HS-5 (cell line): ENCODE measurements around the gene GRM5.

ENCODE experiments used
- DNase-seq: peaks from one replicate; pipeline ENCODE4 v3.0.0-alpha.2; 2012; ENCODE audit warnings: low read depth

The GRM5 gene

DNA sequence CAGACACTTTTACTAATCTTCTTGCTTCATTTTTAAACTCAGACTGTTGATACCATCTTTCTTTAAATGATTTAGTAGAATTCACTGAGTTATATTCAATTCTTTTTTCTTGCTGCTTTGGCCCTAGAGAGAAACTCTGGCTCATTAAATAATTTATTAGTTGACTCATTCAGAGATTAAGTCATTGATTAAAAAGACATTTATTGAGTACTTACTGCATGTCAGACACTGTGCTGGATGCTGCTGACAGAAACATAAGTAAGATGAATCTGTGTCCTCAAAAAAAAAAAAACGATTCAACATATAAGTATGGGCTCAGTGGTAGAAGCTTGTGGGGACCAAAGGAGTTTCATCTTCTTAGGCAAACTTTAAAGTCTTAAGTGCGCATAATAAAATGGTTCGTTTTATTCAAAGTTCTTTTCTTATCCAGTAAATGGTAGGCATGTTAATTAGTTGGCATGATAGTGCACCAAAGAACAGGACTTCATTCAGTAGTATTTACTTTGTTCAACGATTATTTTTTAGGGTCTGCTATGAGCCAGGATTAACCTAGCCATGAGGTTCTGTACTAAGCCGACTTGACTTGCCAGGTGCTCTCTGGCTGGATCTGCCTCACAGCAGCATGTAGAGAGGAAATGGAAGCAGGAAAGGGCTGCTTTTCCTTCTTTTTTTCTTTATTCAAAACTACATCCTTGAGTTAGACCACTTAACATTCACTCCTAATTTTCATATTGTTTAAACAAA is 447.3 kb downstream of the GRM5 start:
- no peak for DNase-seq

DNA sequence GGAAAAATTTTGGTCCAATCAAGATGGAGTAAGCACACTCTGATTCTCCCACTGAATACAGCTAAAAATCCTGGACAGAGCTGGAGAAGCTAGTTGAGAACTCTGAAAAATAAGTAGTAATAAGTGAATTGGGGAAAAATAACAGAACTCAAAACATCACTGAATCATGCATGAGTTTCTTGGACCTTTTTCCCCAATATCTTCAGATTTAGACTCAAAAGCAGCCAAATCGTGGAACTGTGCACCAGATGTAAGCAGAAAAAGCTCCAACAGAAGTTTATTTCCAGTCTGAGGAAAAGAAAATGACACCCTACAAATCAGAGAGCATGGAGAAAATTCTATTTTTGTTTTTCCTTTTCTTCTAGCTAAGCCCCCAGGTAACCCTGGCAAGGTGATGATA is 448.6 kb downstream of the GRM5 start:
- no peak for DNase-seq

DNA sequence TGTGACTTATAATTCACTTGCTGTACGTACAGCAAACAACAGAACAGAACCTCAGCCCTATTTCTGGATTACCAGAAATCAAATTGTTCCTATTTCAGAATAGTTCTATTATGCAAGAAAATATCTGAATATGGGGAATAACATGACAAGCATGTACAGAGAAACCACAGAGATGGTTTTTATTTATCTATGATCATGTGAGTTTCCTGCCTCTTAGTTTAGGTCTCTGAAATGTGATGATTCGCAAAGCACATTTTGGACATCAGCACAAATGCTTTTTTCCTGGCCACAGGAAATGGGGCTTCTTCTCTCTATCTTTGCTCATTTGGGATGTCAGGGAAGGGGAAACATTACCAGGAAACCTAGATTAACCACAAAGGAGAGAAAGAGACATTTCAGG is 461.5 kb downstream of the GRM5 start:
- peak; percentile 58 for DNase-seq

- no peak for DNase-seq
These were observed 462.5 kb downstream of the GRM5 start for GRCh38 chr11:88603091-88603867.

DNA sequence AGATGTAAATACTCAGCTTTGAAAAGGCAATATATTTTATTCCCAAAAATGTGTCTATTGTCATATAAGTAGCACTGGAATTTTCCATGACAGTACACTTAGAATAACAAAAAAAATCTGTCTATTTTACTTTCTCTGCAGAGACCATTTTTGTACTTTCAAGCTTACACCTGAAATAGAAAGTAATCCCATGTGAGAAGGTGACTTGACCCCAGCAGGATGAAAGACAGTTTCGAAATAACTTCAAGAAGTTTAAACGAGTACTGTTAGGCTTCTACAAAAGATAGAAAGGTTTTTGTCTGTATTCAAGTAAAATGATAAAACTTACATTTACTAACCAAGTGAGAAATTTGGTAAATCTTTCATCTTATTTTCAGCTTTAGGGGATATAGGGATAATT is 468.4 kb downstream of the GRM5 start:
- no peak for DNase-seq

DNA sequence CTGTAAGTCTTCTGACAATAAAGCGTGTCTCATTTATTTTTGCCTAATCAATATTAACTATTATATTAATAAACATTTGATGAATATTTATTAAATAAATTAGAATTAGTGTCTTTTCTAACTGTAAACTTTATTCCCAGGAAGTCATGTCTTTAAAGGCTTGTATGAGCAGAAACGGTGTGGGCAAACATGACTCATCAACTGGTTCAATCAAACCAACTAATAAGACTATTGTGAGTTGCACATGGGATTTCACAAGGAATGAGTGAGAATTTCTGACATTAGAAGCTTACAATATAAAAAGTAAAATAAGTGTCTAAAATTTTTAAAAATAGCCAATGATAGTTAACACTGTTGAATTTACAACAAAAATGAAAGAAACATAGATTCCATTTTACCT is 469.0 kb downstream of the GRM5 start:
- DNase-seq = no peak

- DNase-seq = no peak
These were observed 471.4 kb downstream of the GRM5 start for GRCh38 chr11:88594274-88594950.

DNA sequence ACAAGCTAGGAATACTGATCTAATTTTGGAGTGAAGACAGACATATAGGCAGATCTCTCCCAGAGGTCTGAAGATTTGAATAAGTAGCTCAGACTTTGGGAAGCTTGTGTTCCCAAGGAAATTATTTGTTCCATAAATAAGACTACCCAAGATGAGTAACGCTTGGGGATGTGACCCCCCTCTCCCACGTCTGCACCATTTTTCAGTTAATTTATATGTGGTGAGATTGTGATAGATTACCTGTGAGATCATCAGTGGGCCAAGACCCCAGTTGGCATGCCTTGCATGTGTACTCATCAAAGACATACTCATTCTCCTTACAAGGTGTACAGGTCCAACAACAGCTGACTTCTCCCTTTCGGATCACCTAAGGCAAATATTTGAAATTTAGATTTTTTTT is 475.4 kb downstream of the GRM5 start:
- DNase-seq = no peak

DNA sequence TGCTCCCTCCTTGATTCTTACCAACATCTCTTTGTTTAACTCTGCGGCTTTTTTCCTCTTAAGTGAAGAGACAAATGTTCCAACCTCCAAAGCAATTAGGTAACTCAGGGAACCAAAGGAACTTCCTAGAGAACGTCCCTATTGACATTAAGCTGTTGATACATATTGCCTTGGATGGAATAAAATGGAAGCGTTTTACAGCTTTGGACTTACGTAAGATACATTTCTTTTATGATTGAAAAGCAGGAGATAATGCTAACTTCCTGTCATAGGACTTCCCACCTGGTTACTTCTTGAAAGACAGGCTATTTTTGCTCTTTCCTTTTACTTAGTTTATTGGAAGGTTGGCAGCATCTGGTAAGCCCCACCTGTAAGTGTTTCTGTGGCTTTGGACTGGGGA is 482.5 kb downstream of the GRM5 start:
- no peak for DNase-seq

DNA sequence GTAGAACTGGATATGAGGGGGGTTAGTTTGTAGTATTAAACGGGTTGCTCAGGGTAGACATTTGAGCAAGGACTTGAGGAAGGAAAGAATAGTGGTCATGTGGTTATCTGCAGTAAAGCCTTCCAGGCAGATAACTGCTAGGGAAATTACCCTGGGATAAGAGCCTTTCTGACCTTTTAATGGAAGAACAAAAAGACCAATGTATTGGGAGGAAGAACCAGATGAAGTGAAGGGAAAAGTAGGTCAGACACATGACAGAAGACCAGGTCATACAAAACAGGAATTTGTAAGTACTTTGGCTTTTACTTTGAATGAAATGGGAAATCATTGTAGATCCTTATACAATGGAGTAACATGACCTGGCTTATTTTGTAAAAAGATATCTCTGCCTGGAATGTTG is 486.3 kb downstream of the GRM5 start:
- DNase-seq = no peak

- DNase-seq = no peak
These were observed 489.0 kb downstream of the GRM5 start for GRCh38 chr11:88576741-88577140.

- no peak for DNase-seq
These were observed 489.9 kb downstream of the GRM5 start for GRCh38 chr11:88575916-88576315.

- DNase-seq = peak; percentile 19
These were observed 496.4 kb downstream of the GRM5 start for GRCh38 chr11:88569342-88569741.

DNA sequence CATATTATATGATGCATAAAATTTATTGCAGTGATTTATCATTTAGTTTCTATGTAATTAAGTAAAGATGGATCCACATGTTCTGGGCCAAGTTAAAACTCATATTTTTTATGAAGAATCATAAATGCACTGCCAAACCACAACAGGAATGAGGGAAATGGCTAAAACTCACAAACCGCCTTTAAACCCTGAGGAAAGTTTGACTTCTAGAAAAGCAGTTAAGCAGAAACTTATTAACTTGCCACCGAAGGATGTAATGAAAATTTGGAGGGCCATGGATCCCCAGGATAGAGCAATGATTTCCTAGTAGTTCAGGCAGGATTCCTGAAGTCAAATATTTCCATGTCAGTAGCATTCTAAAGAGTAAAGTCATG is 510.0 kb downstream of the GRM5 start:
- DNase-seq = peak; percentile 47

GRCh38 chr11:88555018-88555828 is 510.6 kb downstream of the GRM5 start:
- DNase-seq = peak; percentile 99

DNA sequence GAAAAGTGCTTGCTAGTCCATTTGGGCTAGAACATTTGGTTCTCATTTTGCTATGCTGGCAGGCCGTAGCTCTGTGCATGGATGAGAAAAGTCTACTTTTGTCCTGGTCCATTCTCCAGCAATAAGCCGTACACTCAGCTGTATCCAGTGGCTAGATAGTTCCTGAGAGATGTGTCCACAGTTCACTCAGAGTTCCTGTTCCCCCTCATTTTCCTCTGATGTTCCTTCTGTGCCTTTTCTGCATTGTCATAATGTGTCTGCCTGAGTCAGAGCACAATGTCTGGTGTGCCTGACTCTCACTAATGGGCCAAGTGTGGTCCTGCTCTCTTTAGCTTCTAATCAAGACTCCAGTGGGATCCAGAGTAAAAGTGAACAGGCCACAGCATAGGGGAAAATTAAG is 512.6 kb downstream of the GRM5 start:
- no peak for DNase-seq

DNA sequence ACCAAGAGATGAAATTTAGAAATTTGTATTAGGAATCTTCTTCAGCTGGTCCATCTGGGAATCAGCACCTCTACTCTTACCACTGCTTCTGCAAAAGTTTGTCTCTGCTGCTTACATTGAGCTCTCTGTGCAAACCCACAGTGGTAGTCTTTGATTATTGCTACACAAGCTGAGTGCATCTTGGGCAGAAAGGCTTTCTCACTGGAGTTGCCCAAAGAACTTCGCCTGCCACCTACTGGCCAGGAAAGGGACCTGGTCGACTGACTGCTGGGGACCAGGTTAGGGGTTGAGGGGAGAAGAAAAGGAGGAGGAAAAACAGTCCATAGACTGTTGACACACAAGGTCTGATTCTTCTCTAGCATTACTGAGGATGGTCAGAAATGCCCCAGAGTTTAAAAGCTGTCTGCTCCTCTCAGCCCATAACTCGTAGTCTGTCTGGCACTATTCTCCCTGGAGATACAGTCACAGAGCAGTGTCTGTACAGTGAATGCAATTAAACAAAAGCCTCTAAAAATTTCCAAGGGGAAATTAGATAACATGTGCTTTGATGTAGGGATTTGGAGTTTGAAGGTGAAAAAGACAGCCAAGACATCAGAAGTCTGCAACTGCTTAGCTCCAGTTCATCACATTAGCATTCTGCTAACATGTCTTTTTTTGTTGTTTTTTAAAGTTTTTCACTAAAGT is 513.3 kb downstream of the GRM5 start:
- no peak for DNase-seq

DNA sequence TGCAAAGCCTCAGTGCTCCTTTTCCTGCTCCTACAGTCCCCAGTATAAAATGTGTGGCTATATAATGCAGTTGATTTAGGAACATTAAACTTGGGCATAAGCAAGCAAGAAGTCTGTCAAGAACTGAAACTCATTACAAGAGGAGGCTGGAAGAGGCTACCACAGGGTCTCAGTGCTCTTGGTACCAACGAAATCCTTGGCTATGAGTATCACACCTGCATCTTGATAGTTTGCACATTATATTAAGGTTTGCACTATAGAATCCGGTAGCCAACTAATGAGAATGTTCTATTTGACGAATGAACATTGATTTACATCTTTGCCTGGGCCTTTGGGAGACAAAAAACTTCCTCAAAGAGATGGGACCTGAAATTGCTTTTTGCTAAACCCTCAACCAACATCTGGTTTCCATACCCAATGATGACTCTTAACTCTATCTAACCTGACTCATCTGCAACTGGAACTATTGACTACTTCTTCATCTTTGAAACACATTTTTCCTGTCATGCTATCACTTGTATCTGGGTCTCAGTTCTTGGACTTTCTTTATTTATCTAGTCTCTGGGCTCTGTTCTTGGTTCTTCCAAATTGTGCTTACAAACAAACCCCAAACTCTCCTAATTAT is 521.0 kb downstream of the GRM5 start:
- peak; percentile 58 for DNase-seq

GRCh38 chr11:88543902-88544655 is 521.7 kb downstream of the GRM5 start:
- peak; percentile 93 for DNase-seq

GRCh38 chr11:88541006-88541405 is 524.8 kb downstream of the GRM5 start:
- DNase-seq = no peak
